K562 (cell line): ENCODE results near the gene ENG. TPM values are rescaled to one million over a fixed set of nuclear protein-coding genes. Genes with fewer than 3 reads are reported as not detected.

ENCODE experiments used
- ATAC-seq: fragments of 200-7000 bp; cut with Tn5 transposase; 3 replicates; pipeline ENCODE4 v1.9.1; 2020; ENCODE audit warnings: moderate library complexity
- BruUV-seq: library from RNA; stranded (reverse); fragments of 400-500 nt; replicated peaks from 2 replicates; lab custom pipeline; 2021; lab: Mats Ljungman, UMichigan
- CTCF ChIA-PET: fragments of 300-600 bp; formaldehyde crosslinking; extraction: SDS; loops from one replicate; lab custom pipeline; 2021; ENCODE audit warnings: low intra/inter-chr PET ratio; lab: Yijun Ruan, JAX
- POLR2A ChIA-PET: fragments of 300-600, 350-650 bp; sonication (Branson Sonifier 250); formaldehyde crosslinking; extraction: SDS; loops from one replicate; lab custom pipeline; 2021; ENCODE audit warnings: antibody characterized with exemption, inconsistent platforms; lab: Yijun Ruan, JAX
- DNase-seq, 4 experiments: peaks; one replicate each; pipeline versions ENCODE4 v3.0.0 to v3.0.0-alpha.2; 2011 to 2018; ENCODE audit warnings: low spot score in 3 of 4, mixed read lengths in 3 of 4; ENCODE audit errors: extremely low read depth in 1 of 4
- FAIRE-seq: peaks from 2 replicates; lab custom pipeline; 2011; peaks lifted over from hg19 to GRCh38; lab: Jason Lieb, UNC
- H2AFZ ChIP-seq: 2 replicates; pipeline ENCODE4 v1.6.0; 2011; ENCODE audit warnings: low read depth, low read length, control low read depth, inconsistent platforms
- H3K27ac ChIP-seq: fragments of 200-600 bp; 3 replicates; pipeline ENCODE4 v1.8.0; 2011; ENCODE audit warnings: low read depth, mild to moderate bottlenecking, control low read depth, inconsistent platforms, low read length, moderate library complexity, mixed read lengths; ENCODE audit errors: extremely low read depth
- H3K27me3 ChIP-seq, 2 experiments: fragments of 300-600 bp in 1 of 2; 2 replicates in 1 of 2; 3 replicates in 1 of 2; pipeline versions ENCODE4 v1.6.0 to v1.8.0; 2011; ENCODE audit warnings: inconsistent platforms in 2 of 2, low read length in 2 of 2, mild to moderate bottlenecking in 1 of 2, mixed read lengths in 1 of 2, moderate library complexity in 1 of 2; ENCODE audit not compliant: control insufficient read depth in 2 of 2, insufficient read depth in 2 of 2
- H3K36me3 ChIP-seq: fragments of 300-600 bp; 3 replicates; pipeline ENCODE4 v1.8.0; 2011; ENCODE audit warnings: mild to moderate bottlenecking, low read length, inconsistent platforms; ENCODE audit not compliant: control insufficient read depth, insufficient read depth
- H3K4me1 ChIP-seq, 2 experiments: fragments of 200-600 bp in 1 of 2; replicated peaks in 1 of 2; 2 replicates in 1 of 2; 3 replicates in 1 of 2; pipeline versions ENCODE4 v1.5.1 to v1.8.0; 2011; ENCODE audit warnings: inconsistent platforms in 2 of 2, low read length in 2 of 2, mild to moderate bottlenecking in 1 of 2, mixed read lengths in 1 of 2, moderate library complexity in 1 of 2; ENCODE audit not compliant: control insufficient read depth in 2 of 2, insufficient read depth in 2 of 2
- H3K4me2 ChIP-seq: 2 replicates; pipeline ENCODE4 v1.6.1; 2011; ENCODE audit warnings: low read length, control low read depth, inconsistent platforms, mixed read lengths; ENCODE audit not compliant: insufficient read depth
- H3K4me3 ChIP-seq: fragments of 200-600 bp; sonication (generic), shearing (Covaris generic); 2 replicates; pipeline ENCODE4 v1.5.1; 2016; ENCODE audit warnings: control low read depth, inconsistent platforms
- H3K79me2 ChIP-seq: fragments of 200-600 bp; 3 replicates; pipeline ENCODE4 v1.8.0; 2011; ENCODE audit warnings: low read length, inconsistent platforms; ENCODE audit not compliant: control insufficient read depth, insufficient read depth
- H3K9ac ChIP-seq, 2 experiments: 2 replicates each; pipeline versions ENCODE4 v1.6.0 to v1.6.1; 2011; ENCODE audit warnings: low read depth in 2 of 2, low read length in 2 of 2, control low read depth in 1 of 2, inconsistent platforms in 1 of 2, mild to moderate bottlenecking in 1 of 2, mixed read lengths in 1 of 2; ENCODE audit not compliant: insufficient read depth in 1 of 2
- H3K9me1 ChIP-seq: one replicate; pipeline ENCODE4 v1.6.0; 2011; ENCODE audit warnings: inconsistent platforms, mild to moderate bottlenecking, low read length, moderate library complexity; ENCODE audit not compliant: control insufficient read depth, insufficient read depth
- H3K9me3 ChIP-seq: replicated peaks from 2 replicates; pipeline ENCODE4 v1.5.1; 2011; ENCODE audit warnings: low read depth, low read length, inconsistent platforms; ENCODE audit not compliant: control insufficient read depth, insufficient read depth
- H4K20me1 ChIP-seq: replicated peaks from 2 replicates; pipeline ENCODE4 v1.6.1; 2011; ENCODE audit warnings: low read length, inconsistent platforms, mixed read lengths; ENCODE audit not compliant: control insufficient read depth, insufficient read depth
- POLR2G ChIP-seq: fragments of 200-400 bp; formaldehyde crosslinking; IDR thresholded peaks from 2 replicates; pipeline ENCODE4 v1.6.1; 2017; ENCODE audit warnings: low read depth, mild to moderate bottlenecking, antibody characterized with exemption, low read length, moderate library complexity
- ZNF639 ChIP-seq, 2 experiments: fragments of 200-800 bp in 1 of 2; sonication (Bioruptor generic) in 1 of 2; sonication (generic) in 1 of 2; formaldehyde crosslinking in 1 of 2; IDR thresholded peaks in 1 of 2; conservative IDR thresholded peaks in 1 of 2; 2 replicates each; pipeline versions ENCODE4 v1.5.0 to v1.6.1; 2016 to 2020; ENCODE audit warnings: missing compliant biosample characterization in 1 of 2, missing genetic modification characterization in 1 of 2, missing genetic modification reagents in 1 of 2
- WGBS: fragments of 100-300 bp; shearing (Covaris generic); methylation state at CpG from one replicate; pipeline ENCODE4 v1.1.6; 2016; ENCODE audit warnings: low coverage, mixed read lengths; ENCODE audit not compliant: insufficient coverage; ENCODE audit errors: missing lambda C conversion rate; 5-methylcytosine and 5-hydroxymethylcytosine counted together
- in situ Hi-C: fragments of 300-500 bp; cut with MboI; formaldehyde crosslinking; loops from 4 replicates; pipeline ENCODE4 v1.15.0; 2018; ENCODE audit warnings: inconsistent platforms, mixed read lengths
- intact Hi-C: fragments of 100-400 bp; cut with micrococcal nuclease; formaldehyde crosslinking; loops from 2 replicates; pipeline ENCODE4 v1.14.2; 2022
- polyA plus RNA-seq, 8 experiments: library from polyadenylated mRNA; depleted of rRNA in 4 of 8; stranded (reverse) in 5 of 8; unstranded in 3 of 8; fragments of >200 nt; fragmentation: Nextera tagmentation in 2 of 8; fragmentation: Illumina TruSeq in 1 of 8; extraction: Ambion mirVana in 2 of 8; extraction: Trizol in 1 of 8; gene quantifications; 2 replicates each; pipeline versions ENCODE4 v1.2.1 to v1.2.3, GENCODE V29; 2011 to 2014; ENCODE audit warnings: inconsistent platforms in 1 of 8, missing spikeins in 1 of 8
- total RNA-seq, 7 experiments: library from RNA; depleted of rRNA in 6 of 7; stranded (reverse); fragments of >200 nt in 6 of 7; fragmentation: Illumina TruSeq in 2 of 7; extraction: Trizol in 2 of 7; gene quantifications; 2 replicates each; pipeline versions ENCODE4 v1.2.1 to v1.2.3, GENCODE V29; 2011 to 2021; ENCODE audit warnings: low replicate concordance in 1 of 7

The ENG gene
- total and polyA plus RNA-seq, 9 of the 15 experiments (the other 6 are each of a cell fraction or from before 2014, with no cell fraction given) = 0.04 to 0.40 (median 0.14) TPM; not detected in 1

GRCh38 chr9:127817881-127818434, 36.5 kb downstream of the ENG start:
- ATAC-seq (no peak), FAIRE-seq (no peak), DNase-seq (no peak)
- H3K4me3 ChIP-seq = no peak overlapping the region
- no peak overlapping the region for H3K4me2 ChIP-seq
- no peaks in the 10 kb centered on the region for H3K9me3 ChIP-seq
- H4K20me1 ChIP-seq = no peaks in the 10 kb centered on the region
- no TSS peak for BruUV-seq
- H3K9ac ChIP-seq = peak overlapping the region in 1 of 2 experiments; percentile 33; a peak in 1 of 4 replicates
- POLR2A ChIA-PET = interaction anchor here (0.5 to 1.8 kb wide), 8 partner anchors 8 to 45 kb away, joined by 3 to 12 read pairs (median 4); no protein-coding TSS in a partner anchor
- in situ Hi-C loops (no loop called here), intact Hi-C loops (no loop called here)
- WGBS = 88% methylated on average over 10 of the region's 17 CpGs
- no peaks in the 10 kb centered on the region for H3K9me1 ChIP-seq
- TF ChIP-seq ZNF639 (CRISPR knock-in tag; conservative IDR thresholded peaks at IDR 0.05 in 1 of 2, IDR thresholded peaks at IDR 0.05 in 1 of 2) (no peak), POLR2G (peak; percentile 64)
- H3K27ac ChIP-seq = no peak overlapping the region
- no peaks in the 10 kb centered on the region for H3K79me2 ChIP-seq
- H2AFZ ChIP-seq = no peak overlapping the region
- peaks cover 0 to 27% of the 10 kb centered on the region in 2 experiments; a peak in 1 of 5 replicates for H3K4me1 ChIP-seq
- H3K36me3 ChIP-seq = peaks cover 21% of the 10 kb centered on the region; the same call in 1 of the 3 replicates
- H3K27me3 ChIP-seq = no peaks in the 10 kb centered on the region
- CTCF ChIA-PET = no interaction called here
